Measurements from ENCODE around the gene MAD1L1.

The MAD1L1 gene

GRCh38 chr7:2257046-2257551, 24.4 kb upstream of the MAD1L1 start:
- Histone ChIP-seq H3K9me3 (ENCODE audit: control insufficient read depth, insufficient read depth, low read depth, low read length) (no peaks in the 10 kb centered on the region), H3K27ac (ENCODE audit: extremely low read depth, low read depth, low read length) (no peak overlapping the region), H3K36me3 (ENCODE audit: control insufficient read depth in 2 of 2, insufficient read depth in 1 of 2, low read length in 2 of 2) (no peaks in the 10 kb centered on the region), H3K4me3 (ENCODE audit: low read depth, low read length) (no peak overlapping the region), H3K4me1 (ENCODE audit: control insufficient read depth, insufficient read depth, low read length) (no peaks in the 10 kb centered on the region)
- ChIA-PET POLR2A (no interaction called here), CTCF (interaction anchor here (0.6 kb wide), 1 partner anchor 74 kb away, joined by 3 read pairs; no protein-coding TSS in a partner anchor)
- no peak for TF ChIP-seq ZNF621 (tag by site-specific recombination; IDR thresholded peaks at IDR 0.05)
- no peak for TF ChIP-seq ZNF266 (tag by site-specific recombination; IDR thresholded peaks at IDR 0.05; ENCODE audit: low read depth)
- TF ChIP-seq ZBTB49 (tag by site-specific recombination; IDR thresholded peaks at IDR 0.05; ENCODE audit: low read depth): no peak
- TF ChIP-seq ZSCAN16 (tag by site-specific recombination; IDR thresholded peaks at IDR 0.05): no peak
- TF ChIP-seq YY2 (tag by site-specific recombination; IDR thresholded peaks at IDR 0.05): no peak
- TF ChIP-seq ZNF202 (tag by site-specific recombination; IDR thresholded peaks at IDR 0.05; ENCODE audit: borderline replicate concordance): no peak
- no peak for TF ChIP-seq ZNF488 (tag by site-specific recombination; IDR thresholded peaks at IDR 0.05)
- TF ChIP-seq ZNF214 (tag by site-specific recombination; IDR thresholded peaks at IDR 0.05; ENCODE audit: borderline replicate concordance): no peak
- TF ChIP-seq ZNF600 (tag by site-specific recombination; IDR thresholded peaks at IDR 0.05): no peak
- no peak for TF ChIP-seq KLF9 (tag by site-specific recombination; IDR thresholded peaks at IDR 0.05; ENCODE audit: low read depth)

- H3K9me3 ChIP-seq (ENCODE audit: control insufficient read depth, insufficient read depth, low read depth, low read length): no peaks in the 10 kb centered on the region
- no peaks in the 10 kb centered on the region for H3K36me3 ChIP-seq (ENCODE audit: control insufficient read depth in 2 of 2, insufficient read depth in 1 of 2, low read length in 2 of 2)
- no peak overlapping the region for H3K27ac ChIP-seq (ENCODE audit: extremely low read depth, low read depth, low read length)
- CTCF ChIA-PET: interaction anchor here (0.6 kb wide), 1 partner anchor 75 kb away, joined by 3 read pairs; no protein-coding TSS in a partner anchor
- H3K4me1 ChIP-seq (ENCODE audit: control insufficient read depth, insufficient read depth, low read length): no peaks in the 10 kb centered on the region
- POLR2A ChIA-PET: no interaction called here
- H3K4me3 ChIP-seq (ENCODE audit: low read depth, low read length): no peak overlapping the region
- no peak for TF ChIP-seq ZNF280D (tag by site-specific recombination; IDR thresholded peaks at IDR 0.05)
- TF ChIP-seq YY1 (tag by site-specific recombination; IDR thresholded peaks at IDR 0.05): no peak
- no peak for TF ChIP-seq ZNF626 (tag by site-specific recombination; IDR thresholded peaks at IDR 0.05)
- TF ChIP-seq BCL6B (tag by site-specific recombination; IDR thresholded peaks at IDR 0.05): no peak
- TF ChIP-seq KLF17 (tag by site-specific recombination; IDR thresholded peaks at IDR 0.05): no peak
- TF ChIP-seq ZNF639 (tag by site-specific recombination; IDR thresholded peaks at IDR 0.05): no peak
- no peak for TF ChIP-seq ZNF518A (tag by site-specific recombination; conservative IDR thresholded peaks at IDR 0.05; ENCODE audit: low read depth)
- TF ChIP-seq ZNF837 (tag by site-specific recombination; IDR thresholded peaks at IDR 0.05): no peak
These were observed 23.7 kb upstream of the MAD1L1 start for GRCh38 chr7:2256306-2257045.

Data from HEK293 (cell line).